Measurements from ENCODE around the gene FOXP1. TPM values are rescaled to one million over a fixed set of nuclear protein-coding genes. Genes with fewer than 3 reads are reported as not detected.

The FOXP1 gene
- total RNA-seq, 2 donors from 2014 or later = 41.7 to 94.3 TPM

DNA sequence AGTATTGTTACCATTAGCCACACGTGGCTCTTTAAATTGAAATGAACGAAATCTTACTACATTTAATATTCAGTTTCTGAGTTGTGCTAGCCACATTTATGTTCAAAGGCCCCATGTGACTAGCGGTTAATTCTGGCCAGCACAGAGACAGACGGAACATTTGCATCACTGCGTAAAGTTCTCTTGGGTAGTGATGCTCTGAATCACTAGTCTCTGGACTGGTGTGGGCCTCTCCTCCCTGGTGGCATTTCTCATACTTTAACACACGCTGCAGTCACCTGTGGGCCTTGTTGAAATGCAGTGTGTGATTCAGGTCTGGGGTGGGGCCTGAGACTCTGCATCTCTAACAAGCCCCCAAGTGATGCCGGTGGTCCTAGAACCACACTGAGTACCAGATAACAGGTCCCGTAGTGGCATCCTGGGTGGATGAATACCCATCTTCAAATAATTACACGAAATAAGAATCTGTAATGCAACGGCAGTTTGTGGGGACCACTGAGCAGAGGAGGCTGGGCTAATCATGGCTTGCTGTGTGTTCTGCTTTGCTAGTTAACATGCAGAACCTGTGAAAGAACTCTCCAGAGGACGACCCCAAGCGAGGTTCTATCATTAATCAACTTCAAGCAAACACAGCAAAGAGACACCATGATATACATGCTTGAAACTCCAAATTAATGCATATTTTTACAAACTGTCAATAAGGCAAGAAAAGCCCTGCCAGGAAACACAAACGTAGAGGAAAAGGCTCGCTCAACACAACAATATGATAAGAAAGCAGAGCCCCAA, 623.8 kb downstream of the FOXP1 start:
- no peaks in the 10 kb centered on the region for H3K27me3 ChIP-seq (ENCODE audit: control insufficient read depth, insufficient read depth, low read length, poor library complexity, severe bottlenecking)
- H3K27ac ChIP-seq (ENCODE audit: low read depth, low read length) = no peak overlapping the region
- no peaks in the 10 kb centered on the region for H3K36me3 ChIP-seq (ENCODE audit: control insufficient read depth, insufficient read depth, low read length)
- DNase-seq = no peak
- no peaks in the 10 kb centered on the region for H3K27me3 Mint-ChIP-seq (ENCODE audit: insufficient read depth)
- 89 to 95% methylated on average over 12 to 14 of the region's 14 CpGs for WGBS, 2 experiments (ENCODE audit: insufficient coverage in 1 of 2, insufficient read length in 1 of 2)
- no peaks in the 10 kb centered on the region for H3K9me3 Mint-ChIP-seq
- H3K4me1 Mint-ChIP-seq = peaks cover 19% of the 10 kb centered on the region
- H3K36me3 Mint-ChIP-seq (ENCODE audit: low read depth) = peaks cover 59% of the 10 kb centered on the region
- no peaks in the 10 kb centered on the region for H3K4me1 ChIP-seq (ENCODE audit: control insufficient read depth, insufficient read depth, low read length)
- no peak overlapping the region for H3K4me3 ChIP-seq (ENCODE audit: low read length)
- no peaks in the 10 kb centered on the region for H3K9me3 ChIP-seq (ENCODE audit: control insufficient read depth, low read length)
- TF ChIP-seq CTCF (conservative IDR thresholded peaks at IDR 0.05) = no peak
- H3K27ac Mint-ChIP-seq = no peak overlapping the region
- H3K4me3 Mint-ChIP-seq = no peak overlapping the region
- no peak overlapping the region for H3K9ac ChIP-seq (ENCODE audit: extremely low read depth, low read length, poor library complexity, severe bottlenecking)

DNA sequence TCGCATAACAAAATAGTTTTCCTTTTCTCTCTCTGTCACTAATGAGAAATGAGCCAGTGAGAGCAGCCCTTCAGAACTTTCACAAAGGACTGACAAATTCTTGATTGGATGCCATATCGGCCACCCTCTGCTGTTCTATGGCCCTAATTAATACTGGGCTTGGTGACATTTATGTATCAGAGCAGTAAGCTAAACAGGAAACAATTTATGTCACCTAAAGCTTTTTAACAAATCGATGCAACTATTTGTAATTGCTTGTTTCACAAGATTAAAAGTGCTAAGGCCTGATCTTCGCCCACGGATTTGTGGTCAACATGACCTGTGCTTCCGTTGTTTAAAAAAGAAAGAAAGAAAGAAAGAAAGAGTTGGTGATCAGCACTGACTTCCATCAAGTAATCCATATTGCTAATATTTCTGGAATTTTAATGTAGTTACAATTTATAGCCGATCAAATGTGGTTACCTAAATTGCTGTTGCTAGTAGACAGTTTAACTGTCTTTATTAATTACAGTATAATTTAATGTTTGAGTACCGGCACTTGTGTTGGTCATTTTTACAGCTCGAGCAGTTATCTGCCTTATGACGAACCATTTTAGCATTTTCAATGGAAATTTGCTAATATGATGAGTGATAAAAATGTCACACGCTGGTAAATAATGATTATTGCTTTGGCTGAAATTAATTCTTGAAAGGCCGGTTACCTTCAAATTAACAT, 631.3 kb downstream of the FOXP1 start:
- H3K36me3 Mint-ChIP-seq (ENCODE audit: low read depth) = peaks cover 3% of the 10 kb centered on the region
- 89 to 92% methylated on average over 9 to 11 of the region's 12 CpGs for WGBS, 2 experiments (ENCODE audit: insufficient coverage in 1 of 2, insufficient read length in 1 of 2)
- TF ChIP-seq CTCF (conservative IDR thresholded peaks at IDR 0.05) = no peak

GRCh38 chr3:70951316-70951715, 632.2 kb downstream of the FOXP1 start:
- Mint-ChIP-seq H3K27me3 (ENCODE audit: insufficient read depth) (no peaks in the 10 kb centered on the region), H3K4me1 (peaks cover 14% of the 10 kb centered on the region), H3K36me3 (ENCODE audit: low read depth) (no peaks in the 10 kb centered on the region), H3K27ac (no peak overlapping the region), H3K9me3 (no peaks in the 10 kb centered on the region), H3K4me3 (no peak overlapping the region)
- no peaks in the 10 kb centered on the region for H3K9me3 ChIP-seq (ENCODE audit: control insufficient read depth, low read length)
- H3K4me3 ChIP-seq (ENCODE audit: low read length) = no peak overlapping the region
- no peaks in the 10 kb centered on the region for H3K4me1 ChIP-seq (ENCODE audit: control insufficient read depth, insufficient read depth, low read length)
- H3K27me3 ChIP-seq (ENCODE audit: control insufficient read depth, insufficient read depth, low read length, poor library complexity, severe bottlenecking) = no peaks in the 10 kb centered on the region
- WGBS, 2 experiments (ENCODE audit: insufficient coverage in 1 of 2, insufficient read length in 1 of 2) = 90 to 96% methylated on average over 2 to 5 of the region's 5 CpGs
- H3K27ac ChIP-seq (ENCODE audit: low read depth, low read length) = no peak overlapping the region
- DNase-seq = no peak
- no peak overlapping the region for H3K9ac ChIP-seq (ENCODE audit: extremely low read depth, low read length, poor library complexity, severe bottlenecking)
- no peak for TF ChIP-seq CTCF (conservative IDR thresholded peaks at IDR 0.05)
- no peaks in the 10 kb centered on the region for H3K36me3 ChIP-seq (ENCODE audit: control insufficient read depth, insufficient read depth, low read length)

More for the DNA sequence above, 631.3 kb downstream of the FOXP1 start:
- Histone ChIP-seq H3K9ac (ENCODE audit: extremely low read depth, low read length, poor library complexity, severe bottlenecking) (no peak overlapping the region), H3K4me3 (ENCODE audit: low read length) (no peak overlapping the region), H3K27me3 (ENCODE audit: control insufficient read depth, insufficient read depth, low read length, poor library complexity, severe bottlenecking) (no peaks in the 10 kb centered on the region), H3K4me1 (ENCODE audit: control insufficient read depth, insufficient read depth, low read length) (no peaks in the 10 kb centered on the region), H3K36me3 (ENCODE audit: control insufficient read depth, insufficient read depth, low read length) (no peaks in the 10 kb centered on the region), H3K27ac (ENCODE audit: low read depth, low read length) (no peak overlapping the region), H3K9me3 (ENCODE audit: control insufficient read depth, low read length) (no peaks in the 10 kb centered on the region)
- H3K27me3 Mint-ChIP-seq (ENCODE audit: insufficient read depth) = no peaks in the 10 kb centered on the region
- H3K4me1 Mint-ChIP-seq = peaks cover 19% of the 10 kb centered on the region
- DNase-seq = no peak
- no peak overlapping the region for H3K27ac Mint-ChIP-seq
- H3K9me3 Mint-ChIP-seq = no peaks in the 10 kb centered on the region
- no peak overlapping the region for H3K4me3 Mint-ChIP-seq
